ENCODE results near the gene ZDHHC8. TPM values are rescaled to one million over a fixed set of nuclear protein-coding genes. Genes with fewer than 3 reads are reported as not detected.

The ZDHHC8 gene
- total and polyA plus RNA-seq, 2 donors (not counting 1 experiment from before 2014, with no cell fraction given) = 94.4 to 96.9 TPM

- Histone ChIP-seq H3K36me3 (replicated peaks in 1 of 2; ENCODE audit: control extremely low read depth in 1 of 2, control insufficient read depth in 1 of 2, extremely low read depth in 1 of 2, insufficient read depth in 2 of 2, low read length in 1 of 2) (no peaks in the 10 kb centered on the region), H3K4me1 (ENCODE audit: control insufficient read depth in 2 of 2, insufficient read depth in 2 of 2, low read length in 2 of 2) (peaks cover 0 to 3% of the 10 kb centered on the region in 2 donors), H4K20me1 (ENCODE audit: control insufficient read depth, insufficient read depth, low read length, poor library complexity, severe bottlenecking) (no peaks in the 10 kb centered on the region), H2AFZ (ENCODE audit: insufficient read depth, low read depth, low read length, poor library complexity, severe bottlenecking) (no peak overlapping the region), H3K27ac (ENCODE audit: low read length in 2 of 2) (no peak overlapping the region), H3K27me3 (replicated peaks in 1 of 4; ENCODE audit: control extremely low read depth in 1 of 4, control insufficient read depth in 3 of 4, insufficient read depth in 4 of 4, low read length in 3 of 4) (peaks cover 0 to 40% (median 10%) of the 10 kb centered on the region in 4 experiments), H3K9ac (ENCODE audit: low read length) (no peak overlapping the region), H3K4me3 (ENCODE audit: control extremely low read depth in 1 of 5, extremely low read depth in 1 of 5, insufficient read depth in 1 of 5, low read depth in 2 of 5, low read length in 4 of 5) (no peak overlapping the region), H3K79me2 (ENCODE audit: control insufficient read depth, insufficient read depth, low read length) (no peaks in the 10 kb centered on the region), H3K9me3 (ENCODE audit: control extremely low read depth in 1 of 3, control insufficient read depth in 2 of 3, insufficient read depth in 1 of 3, low read length in 2 of 3) (peaks cover 0 to 13% (median 0%) of the 10 kb centered on the region in 3 donors), H3K4me2 (replicated peaks; ENCODE audit: low read depth, low read length, poor library complexity, severe bottlenecking) (no peak overlapping the region)
- Mint-ChIP-seq H3K4me3 (no peak overlapping the region), H3K4me1 (peaks cover 2% of the 10 kb centered on the region), H3K27me3 (peaks cover 10% of the 10 kb centered on the region), H3K9me3 (ENCODE audit: insufficient read depth) (no peaks in the 10 kb centered on the region), H3K27ac (no peak overlapping the region)
- CTCF ChIA-PET = interaction anchor here (0.7 to 2.9 kb wide), 19 partner anchors 9 to 546 kb away, joined by 3 to 31 read pairs (median 5); partner anchors contain the start of gene DGCR6L
- TF ChIP-seq CTCF (IDR thresholded peaks at IDR 0.05) (no peak), EZH2 (IDR thresholded peaks at IDR 0.05; ENCODE audit: borderline replicate concordance, insufficient read depth, low read depth, low read length, poor library complexity, severe bottlenecking) (no peak)
- intact Hi-C loops (cut with micrococcal nuclease) = loop anchor here (1.0 kb wide), 1 partner anchor 111 kb away; the partner anchor contains the start of gene RTN4R
- ATAC-seq (ENCODE audit: low read depth) (no peak), DNase-seq (no peak)
- WGBS (ENCODE audit: insufficient coverage) = 59% methylated on average over 4 of the region's 15 CpGs
- POLR2A ChIA-PET = no interaction called here
Measured at GRCh38 chr22:20157430-20158183, 26.0 kb downstream of the ZDHHC8 start.

All from B cell (primary cell).